GM12878 (cell line): ENCODE results near the gene CST1.

Experiments used
- BCL3 ChIP-seq: IDR thresholded peaks from 2 replicates; pipeline ENCODE4 v1.6.1; 2011; ENCODE audit warnings: borderline replicate concordance, low read depth, mild to moderate bottlenecking, moderate library complexity, low read length; ENCODE audit not compliant: insufficient read depth, poor library complexity, severe bottlenecking
- BCLAF1 ChIP-seq: fragments of 450-650 bp; IDR thresholded peaks from 2 replicates; pipeline ENCODE4 v1.6.1; 2017; ENCODE audit warnings: antibody characterized with exemption, mild to moderate bottlenecking, moderate library complexity
- CTCF ChIP-seq, 3 experiments: IDR thresholded peaks in 2 of 3; conservative IDR thresholded peaks in 1 of 3; 2 replicates each; pipeline ENCODE4 v1.5.1; 2011; ENCODE audit warnings: low read depth in 3 of 3, low read length in 3 of 3, mild to moderate bottlenecking in 3 of 3, control low read depth in 2 of 3, moderate library complexity in 2 of 3, inconsistent platforms in 1 of 3, mixed read lengths in 1 of 3; ENCODE audit not compliant: control insufficient read depth in 2 of 3, insufficient read depth in 1 of 3; ENCODE audit errors: extremely low read depth in 1 of 3
- JUNB ChIP-seq: IDR thresholded peaks from 2 replicates; pipeline ENCODE4 v1.6.1; 2016; ENCODE audit warnings: antibody characterized with exemption, mild to moderate bottlenecking
- POLR2AphosphoS5 ChIP-seq: IDR thresholded peaks from 2 replicates; pipeline ENCODE4 v1.6.1; 2011; ENCODE audit warnings: mild to moderate bottlenecking, low read length, inconsistent platforms
- SMAD1 ChIP-seq: fragments of 450-650 bp; IDR thresholded peaks from 2 replicates; pipeline ENCODE4 v1.6.1; 2018; ENCODE audit warnings: mild to moderate bottlenecking, low read depth; ENCODE audit not compliant: partially characterized antibody
- SP1 ChIP-seq: IDR thresholded peaks from one replicate; pipeline ENCODE4 v1.6.1; 2011; ENCODE audit warnings: low read depth, low read length
- SRF ChIP-seq, 2 experiments: IDR thresholded peaks; 2 replicates each; pipeline ENCODE4 v1.6.1; 2011; ENCODE audit warnings: low read depth in 2 of 2, low read length in 2 of 2, mild to moderate bottlenecking in 1 of 2, moderate library complexity in 1 of 2

GRCh38 chr20:23745247-23745646 is 5.5 kb downstream of the CST1 start:
- TF ChIP-seq CTCF (IDR thresholded peaks at IDR 0.05 in 2 of 3, conservative IDR thresholded peaks at IDR 0.05 in 1 of 3; ENCODE audit: control insufficient read depth in 2 of 3, extremely low read depth in 1 of 3, insufficient read depth in 1 of 3, low read depth in 3 of 3, low read length in 3 of 3) (no peak), BCL3 (no peak), SP1 (no peak), BCLAF1 (no peak), JUNB (no peak), SMAD1 (no peak), SRF (IDR thresholded peaks at IDR 0.05; ENCODE audit: low read depth in 2 of 2, low read length in 2 of 2) (no peak), POLR2AphosphoS5 (no peak)
